IMR-90 (cell line): Measurements from ENCODE around the gene HCFC1R1.

ENCODE experiments used
- CEBPB ChIP-seq: IDR thresholded peaks from 2 replicates; pipeline ENCODE4 v1.6.1; 2012; ENCODE audit warnings: low read depth, low read length, improper control_type of control experiment
- CTCF ChIP-seq: conservative IDR thresholded peaks from 2 replicates; pipeline ENCODE4 v1.5.1; 2012; ENCODE audit warnings: mild to moderate bottlenecking, low read depth, low read length, improper control_type of control experiment
- ELK1 ChIP-seq: fragments of 150-350 bp; IDR thresholded peaks from 2 replicates; pipeline ENCODE4 v1.6.1; 2016; ENCODE audit warnings: low read depth, mild to moderate bottlenecking, low read length, moderate library complexity, borderline replicate concordance
- MAFK ChIP-seq: IDR thresholded peaks from 2 replicates; pipeline ENCODE4 v1.6.1; 2012; ENCODE audit warnings: low read depth, low read length, improper control_type of control experiment
- MXI1 ChIP-seq: IDR thresholded peaks from 2 replicates; pipeline ENCODE4 v1.6.1; 2012; ENCODE audit warnings: low read depth, mild to moderate bottlenecking, low read length, moderate library complexity, borderline replicate concordance
- POLR2A ChIP-seq: IDR thresholded peaks from 2 replicates; pipeline ENCODE4 v1.6.1; 2012; ENCODE audit warnings: mild to moderate bottlenecking, low read depth, low read length
- RAD21 ChIP-seq: IDR thresholded peaks from 2 replicates; pipeline ENCODE4 v1.6.1; 2012; ENCODE audit warnings: low read length, improper control_type of control experiment
- RCOR1 ChIP-seq: IDR thresholded peaks from 2 replicates; pipeline ENCODE4 v1.6.1; 2012; ENCODE audit warnings: mild to moderate bottlenecking, low read length, improper control_type of control experiment; ENCODE audit not compliant: insufficient replicate concordance
- RFX5 ChIP-seq: IDR thresholded peaks from 2 replicates; pipeline ENCODE4 v1.8.0; 2012; ENCODE audit warnings: low read depth, mild to moderate bottlenecking, low read length, moderate library complexity
- SMC3 ChIP-seq: fragments of 150-350 bp; IDR thresholded peaks from 2 replicates; pipeline ENCODE4 v1.6.1; 2016; ENCODE audit warnings: low read depth, mild to moderate bottlenecking, antibody characterized with exemption, low read length, moderate library complexity
- USF2 ChIP-seq: fragments of 150-350 bp; IDR thresholded peaks from 2 replicates; pipeline ENCODE4 v1.6.1; 2017; ENCODE audit warnings: mild to moderate bottlenecking, antibody characterized with exemption, low read length, low read depth

- no peak for TF ChIP-seq CTCF
- TF ChIP-seq POLR2A = no peak
- no peak for TF ChIP-seq USF2
- no peak for TF ChIP-seq CEBPB
- TF ChIP-seq RFX5 = no peak
- TF ChIP-seq RAD21 = no peak
- no peak for TF ChIP-seq MXI1
- no peak for TF ChIP-seq SMC3
- no peak for TF ChIP-seq MAFK
- no peak for TF ChIP-seq ELK1
- no peak for TF ChIP-seq RCOR1
These were observed 50.0 kb downstream of the HCFC1R1 start for GRCh38 chr16:2973605-2974318.
